ENCODE data around the gene UBASH3A.
A peak's percentile ranks its signal among the peaks of the same experiment; 100 is the strongest.

UBASH3A gene

DNA sequence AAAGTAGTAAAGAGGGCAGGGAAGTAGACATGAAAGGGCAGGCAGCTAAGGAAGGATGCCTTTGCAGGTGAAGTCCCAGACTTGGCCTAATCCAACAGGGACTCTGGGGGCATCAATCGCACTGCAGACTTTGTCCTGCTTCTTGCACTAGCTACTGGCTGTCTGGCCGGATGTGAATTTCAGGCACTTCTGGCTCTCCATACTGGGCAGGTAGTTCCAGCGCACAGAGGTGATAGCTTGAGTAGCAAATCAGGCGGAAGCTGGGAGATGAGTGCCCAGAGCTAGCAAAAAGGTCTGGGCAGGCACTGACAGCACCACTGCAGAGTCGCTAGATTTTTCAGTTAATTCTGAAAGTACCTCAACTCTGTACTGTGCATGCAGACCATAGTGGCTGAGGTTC lies 91.3 kb downstream of the UBASH3A start:
- no peak for DNase-seq

GRCh38 chr21:42495765-42496119 lies 92.0 kb downstream of the UBASH3A start:
- DNase-seq: no peak

DNA sequence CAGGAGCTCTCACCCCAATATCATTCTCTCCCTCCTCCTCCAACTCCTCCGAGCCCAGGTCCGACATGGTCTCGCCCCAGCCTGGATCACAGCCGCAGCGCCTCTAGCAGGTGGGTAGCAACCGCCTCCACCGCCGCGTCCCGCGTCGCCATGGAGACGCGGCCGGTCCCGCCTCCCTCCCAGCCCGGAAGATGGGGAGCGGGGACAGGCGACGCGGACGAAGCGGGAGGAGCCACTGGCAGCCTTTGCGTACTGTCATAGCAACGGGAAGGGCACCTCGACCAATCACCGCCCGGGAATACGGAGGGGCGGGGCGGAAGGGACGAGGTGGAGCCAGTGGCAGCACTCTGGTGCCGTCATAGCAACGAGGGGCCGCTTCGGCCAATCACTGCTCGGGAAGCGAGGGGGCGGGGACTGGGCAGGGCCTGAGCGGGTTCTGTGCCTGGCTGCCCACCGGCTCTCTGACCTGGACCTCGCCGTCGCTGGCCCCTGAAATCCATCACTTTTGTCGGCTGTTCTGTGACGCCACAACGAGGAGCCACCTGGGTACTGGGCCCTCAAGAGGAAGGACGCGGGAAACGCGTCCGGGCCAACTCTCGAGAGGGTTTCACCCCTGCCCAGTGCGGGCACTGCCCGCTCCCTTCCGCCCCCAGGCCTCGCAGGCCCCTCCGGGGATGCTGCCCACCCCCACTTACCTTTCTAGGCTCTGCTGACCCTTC lies 92.6 kb downstream of the UBASH3A start, which contains the start of gene RSPH1:
RSPH1 (minus strand) TSS at position 105 of the 719 bp plus-strand sequence; CDS start at position 67, 38 bp downstream.
- DNase-seq: peak; percentile 99

DNA sequence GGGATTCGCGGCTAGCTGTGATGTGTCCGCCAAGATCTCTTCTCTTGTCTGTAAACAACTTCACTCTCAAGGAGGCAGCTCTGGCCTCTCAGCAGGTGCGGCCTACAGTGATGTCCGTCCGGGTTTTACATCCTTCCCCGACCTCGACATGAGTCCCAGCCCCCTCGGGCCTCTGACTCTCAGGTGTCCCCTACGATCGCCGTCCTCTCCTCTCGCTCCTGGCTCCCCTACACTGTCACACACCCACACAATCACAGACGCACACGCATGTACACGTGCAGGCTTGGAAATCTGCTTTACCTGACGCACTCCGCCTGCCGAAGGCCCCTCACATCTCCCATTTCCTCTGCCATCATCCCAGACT lies 93.1 kb downstream of the UBASH3A start:
- DNase-seq: no peak

All from CD4-positive, alpha-beta T cell treated with Interleukin-4 for 4 hours (primary cell).